Measurements from ENCODE around the gene TEX38. TPM values are rescaled to one million over a fixed set of nuclear protein-coding genes. Genes with fewer than 3 reads are reported as not detected.
"Not testable (repeated sequence)": the region's sequence is repeated elsewhere in the genome, so short reads cannot be mapped to it uniquely, and the experiment has no call there.

The TEX38 gene
- total RNA-seq, 2 experiments from 2014 or later, result not detected

DNA sequence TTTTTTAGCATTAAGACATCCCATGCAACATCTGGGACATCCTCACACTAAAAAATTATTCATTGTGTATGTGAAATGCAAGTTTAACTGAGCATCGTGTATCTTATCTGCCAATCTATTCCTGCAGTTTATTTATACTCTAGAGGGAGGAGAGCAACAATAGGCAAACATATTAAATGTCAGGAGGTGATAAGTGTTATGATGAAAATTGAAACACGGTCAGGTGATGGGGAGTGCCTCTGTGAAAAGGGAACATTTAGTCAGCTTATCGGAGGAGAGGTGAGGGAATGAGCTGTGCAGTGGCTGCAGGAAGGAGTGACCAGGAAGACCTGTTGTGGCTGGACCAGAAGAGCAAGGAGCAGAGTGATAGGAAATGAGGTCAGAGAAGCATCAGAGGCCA lies 48.0 kb downstream of the TEX38 start:
- intact Hi-C loops (cut with micrococcal nuclease), result loop anchor here (1.0 to 2.0 kb wide), 6 partner anchors 43 to 379 kb away; partner anchors contain the start of genes ATPAF1, MKNK1, MOB3C and NSUN4
- no peaks in the 10 kb centered on the region for H3K27me3 Mint-ChIP-seq (ENCODE audit: low read depth)
- peak; percentile 30 for DNase-seq
- H3K4me1 Mint-ChIP-seq (ENCODE audit: low read depth), result peaks cover 35% of the 10 kb centered on the region
- H3K27ac Mint-ChIP-seq, result peak overlapping the region; percentile 78
- peaks cover 15% of the 10 kb centered on the region for H3K36me3 Mint-ChIP-seq (ENCODE audit: low read depth)
- H3K4me3 Mint-ChIP-seq, result peak overlapping the region; percentile 92
- H3K9me3 Mint-ChIP-seq, result no peaks in the 10 kb centered on the region
- CTCF ChIA-PET, result no interaction called here

DNA sequence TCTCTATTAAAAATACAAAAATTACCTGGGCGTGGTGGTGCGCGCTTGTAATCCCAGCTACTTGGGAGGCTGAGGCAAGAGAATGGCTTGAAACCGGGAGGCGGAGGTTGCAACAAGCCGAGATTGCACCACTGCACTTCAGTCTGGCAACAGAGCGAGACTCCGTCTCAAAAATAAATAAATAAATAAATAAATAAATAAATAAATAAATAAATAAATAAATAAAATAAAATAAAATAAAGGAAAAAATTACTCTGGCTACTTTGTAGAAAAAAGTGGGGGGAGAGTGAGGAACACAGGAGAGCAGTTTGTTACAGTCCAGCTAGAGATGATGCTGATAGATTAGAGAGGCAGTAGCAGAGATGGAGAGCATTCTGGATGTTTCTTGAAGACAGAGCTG lies 48.7 kb downstream of the TEX38 start:
- H3K9me3 Mint-ChIP-seq; H3K4me3 Mint-ChIP-seq; H3K27me3 Mint-ChIP-seq (ENCODE audit: low read depth); DNase-seq; CTCF ChIA-PET; H3K27ac Mint-ChIP-seq; intact Hi-C loops (cut with micrococcal nuclease): not testable (repeated sequence)
- Mint-ChIP-seq H3K36me3 (ENCODE audit: low read depth) (peaks cover 12% of the 10 kb centered on the region), H3K4me1 (ENCODE audit: low read depth) (peaks cover 32% of the 10 kb centered on the region)

DNA sequence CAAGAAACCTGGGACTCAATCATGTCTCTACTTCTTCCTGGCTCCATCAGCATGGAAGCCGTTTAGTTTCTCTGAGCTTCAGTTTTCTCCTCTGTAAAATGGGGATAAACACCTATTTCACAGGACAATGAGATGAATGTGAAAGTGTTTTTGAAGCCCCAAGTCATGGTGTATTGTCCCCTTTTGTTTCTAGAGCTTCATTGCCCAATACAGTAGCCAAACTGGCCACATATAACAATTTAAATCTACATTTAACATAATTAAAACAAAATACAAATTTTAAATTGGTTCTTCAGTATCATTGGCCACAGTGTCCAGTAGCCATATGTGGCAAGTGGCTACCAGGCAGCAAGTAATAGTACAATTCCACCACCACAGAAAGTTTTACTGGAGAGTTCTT lies 49.5 kb downstream of the TEX38 start:
- Mint-ChIP-seq H3K4me1 (ENCODE audit: low read depth) (peaks cover 27% of the 10 kb centered on the region), H3K9me3 (no peaks in the 10 kb centered on the region), H3K36me3 (ENCODE audit: low read depth) (peaks cover 8% of the 10 kb centered on the region), H3K27ac (no peak overlapping the region), H3K4me3 (no peak overlapping the region), H3K27me3 (ENCODE audit: low read depth) (peaks cover 5% of the 10 kb centered on the region)
- CTCF ChIA-PET, result no interaction called here
- no peak for DNase-seq
- intact Hi-C loops (cut with micrococcal nuclease), result no loop called here

DNA sequence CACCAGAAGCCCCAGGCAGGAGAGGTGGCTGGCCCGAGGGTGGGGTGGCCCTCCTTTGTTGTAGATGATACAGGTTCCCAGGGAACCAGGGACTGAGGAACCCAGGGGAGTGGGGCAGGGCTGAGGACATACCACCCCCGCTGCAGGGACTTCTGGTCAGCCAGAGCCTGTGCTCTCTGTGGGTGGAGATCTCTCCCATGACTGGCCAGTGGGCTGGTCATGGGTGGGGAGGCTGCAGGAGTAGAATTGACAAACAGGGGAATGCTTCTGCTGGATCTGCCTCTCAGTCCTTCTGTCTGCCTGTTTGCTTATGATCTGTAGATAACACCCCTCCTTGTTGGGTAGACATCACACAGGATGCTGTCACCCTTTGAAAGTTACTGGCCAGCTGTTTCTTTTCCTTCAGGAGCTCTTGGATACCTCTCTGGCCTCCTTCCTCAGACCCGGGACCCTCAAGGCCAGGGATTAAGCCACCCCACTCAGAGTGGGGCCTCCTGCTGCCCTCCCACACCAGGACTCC lies 50.1 kb downstream of the TEX38 start:
- H3K27ac Mint-ChIP-seq, result no peak overlapping the region
- H3K4me3 Mint-ChIP-seq, result no peak overlapping the region
- CTCF ChIA-PET, result no interaction called here
- DNase-seq, result no peak
- H3K4me1 Mint-ChIP-seq (ENCODE audit: low read depth), result peaks cover 22% of the 10 kb centered on the region
- H3K27me3 Mint-ChIP-seq (ENCODE audit: low read depth), result peaks cover 8% of the 10 kb centered on the region
- intact Hi-C loops (cut with micrococcal nuclease), result no loop called here
- peaks cover 7% of the 10 kb centered on the region for H3K36me3 Mint-ChIP-seq (ENCODE audit: low read depth)
- no peaks in the 10 kb centered on the region for H3K9me3 Mint-ChIP-seq

Other genes starting within 250 kb of the TEX38 start
- not detected for gene DMBX1, start 182.0 kb upstream of the TEX38 start, total RNA-seq
- gene KNCN, start 120.2 kb upstream of the TEX38 start, total RNA-seq, result not detected
- 10 to 100 TPM; 18.5 to 21.2 TPM for gene MKNK1, start 67.6 kb upstream of the TEX38 start, total RNA-seq
- gene MOB3C, start 55.0 kb upstream of the TEX38 start, total RNA-seq, result 1 to 10 TPM; 4.8 to 5.0 TPM
- gene ATPAF1, start 3.5 kb upstream of the TEX38 start, total RNA-seq, result 10 to 100 TPM; 44.5 to 49.2 TPM
- gene EFCAB14, start 47.3 kb downstream of the TEX38 start, total RNA-seq, result 10 to 100 TPM; 35.8 to 38.3 TPM
- gene CYP4B1, start 127.2 kb downstream of the TEX38 start, total RNA-seq, result not detected